GM19467 (cell line): Measurements from ENCODE around the gene TAPT1.

Experiments
- ATAC-seq: cut with Tn5 transposase; IDR thresholded peaks from one replicate; pipeline ENCODE4 v1.9.1; 2021; ENCODE audit warnings: mild to moderate bottlenecking, moderate library complexity; ENCODE audit not compliant: unreplicated experiment

The TAPT1 gene

GRCh38 chr4:16139066-16139945, 87.0 kb downstream of the TAPT1 start:
- ATAC-seq: no peak

DNA sequence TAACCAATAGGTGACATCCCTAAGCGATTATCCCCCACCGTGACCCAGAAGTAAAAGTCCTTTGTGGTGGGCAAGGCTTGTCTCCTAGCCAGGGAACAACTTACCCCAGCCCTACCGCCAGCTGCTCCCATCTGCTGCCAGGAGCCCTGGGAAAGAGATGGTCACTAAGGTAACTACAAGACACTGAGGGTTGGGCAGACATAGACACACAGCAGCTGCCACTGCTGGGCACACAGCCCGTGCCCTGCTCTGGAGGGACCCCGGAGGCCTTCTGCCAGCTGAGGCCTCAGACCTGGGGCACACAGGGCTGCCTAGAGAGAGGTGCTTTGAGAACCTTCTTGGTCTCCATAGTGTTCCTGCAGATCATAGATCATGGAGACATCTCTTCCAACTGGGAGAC, 89.4 kb downstream of the TAPT1 start:
- ATAC-seq: no peak

DNA sequence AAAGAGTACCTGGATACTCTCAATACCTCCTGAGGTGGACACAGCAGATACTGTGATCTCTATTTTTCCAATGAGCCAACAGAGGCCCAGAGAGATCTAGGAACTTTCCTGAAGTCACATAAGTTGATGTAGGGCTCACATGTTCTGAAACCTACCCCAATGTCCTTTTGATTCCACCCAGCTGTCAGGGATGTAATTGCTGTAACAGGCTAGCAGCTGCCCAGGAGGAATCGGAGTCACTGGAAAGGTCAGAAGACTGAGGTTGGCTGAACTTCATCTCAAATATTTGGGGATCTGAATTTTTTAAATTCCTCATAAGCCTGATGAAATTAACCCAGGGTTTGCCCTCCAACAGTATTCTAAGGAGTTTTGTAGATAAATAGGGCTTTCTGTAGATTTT, 90.0 kb downstream of the TAPT1 start:
- no peak for ATAC-seq

GRCh38 chr4:16133406-16133805, 92.9 kb downstream of the TAPT1 start:
- no peak for ATAC-seq

GRCh38 chr4:16131293-16131692, 95.0 kb downstream of the TAPT1 start:
- ATAC-seq: no peak

DNA sequence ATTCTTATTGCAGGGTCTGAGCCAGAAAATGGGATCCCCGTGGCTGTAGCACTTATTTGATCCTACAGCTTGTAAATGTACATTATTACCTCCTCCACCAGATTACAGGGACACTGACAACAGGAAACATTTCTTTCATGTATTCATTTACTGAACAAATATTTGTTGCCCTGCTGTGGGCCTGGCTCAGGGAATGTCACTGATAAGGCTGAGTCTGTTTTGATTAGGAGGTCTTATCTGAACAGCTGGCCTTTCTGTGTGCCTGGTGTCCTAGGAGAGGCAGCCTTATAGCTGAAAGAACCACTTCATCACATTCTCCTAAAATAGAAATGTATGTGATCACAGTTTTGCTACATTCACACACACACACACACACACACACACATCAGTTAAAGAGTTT, 96.9 kb downstream of the TAPT1 start:
- no peak for ATAC-seq

- ATAC-seq: no peak
These were observed 99.6 kb downstream of the TAPT1 start for GRCh38 chr4:16126714-16127113.

DNA sequence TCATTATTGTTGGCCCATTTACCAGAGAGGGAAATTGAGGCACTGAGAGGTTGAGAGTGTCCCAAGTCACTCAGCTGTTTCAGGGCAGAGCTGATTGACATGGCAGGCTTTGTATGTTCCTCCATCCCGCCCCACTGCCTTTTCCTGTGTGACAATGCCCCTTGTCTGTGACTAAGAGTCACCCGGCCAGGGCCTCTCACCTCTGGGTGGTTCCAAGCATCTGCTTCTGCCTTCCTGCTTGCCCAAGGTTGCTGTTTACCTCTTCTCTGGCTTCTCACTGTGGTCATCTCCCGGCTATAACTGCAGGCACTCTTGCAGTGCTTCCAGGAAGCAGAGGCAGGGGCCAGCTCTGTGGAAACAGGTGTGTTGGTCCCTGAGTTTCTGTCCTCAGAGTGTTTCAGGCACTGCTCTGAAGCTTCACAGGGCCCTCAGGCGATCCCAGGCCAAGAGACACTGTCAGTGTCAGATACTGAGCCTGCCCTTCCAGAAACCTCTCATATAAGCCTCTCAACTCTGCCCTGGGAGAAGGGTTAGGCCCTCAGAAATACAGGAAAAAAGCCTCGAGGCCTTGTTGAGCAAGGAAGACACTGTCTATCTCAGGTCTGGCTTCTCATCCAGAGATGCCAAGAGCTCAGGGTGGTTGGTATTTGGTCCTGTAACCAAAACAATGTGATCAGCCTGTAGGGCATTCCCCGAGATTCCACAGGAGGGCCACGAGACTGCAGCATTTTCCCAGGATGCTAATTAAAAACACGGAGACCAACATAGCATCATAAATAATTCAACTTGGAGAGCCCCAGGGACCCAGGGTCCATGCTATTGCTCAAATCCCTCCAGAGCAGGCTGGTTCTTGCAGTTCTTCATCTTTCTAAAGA, 100.5 kb downstream of the TAPT1 start:
- no peak for ATAC-seq

DNA sequence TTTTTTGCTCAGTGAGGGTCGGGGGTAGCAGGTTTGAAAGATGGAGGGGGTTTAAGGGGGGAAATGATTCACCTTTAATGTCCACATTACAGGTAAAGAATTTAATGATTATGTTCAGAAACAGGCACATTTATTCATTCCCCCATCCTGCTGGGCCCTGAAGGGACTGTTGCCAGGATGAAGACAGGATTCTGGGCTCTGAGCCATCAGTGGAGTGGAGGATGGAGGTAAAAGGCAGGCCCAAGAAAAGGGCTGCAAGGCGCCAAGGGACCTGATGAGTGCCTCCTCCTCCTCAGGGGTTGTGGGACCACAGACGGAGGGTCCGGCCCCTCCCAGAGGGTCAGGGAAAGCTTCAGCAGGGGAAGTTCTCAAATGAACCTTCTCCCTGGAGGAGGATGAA, 102.0 kb downstream of the TAPT1 start:
- no peak for ATAC-seq

DNA sequence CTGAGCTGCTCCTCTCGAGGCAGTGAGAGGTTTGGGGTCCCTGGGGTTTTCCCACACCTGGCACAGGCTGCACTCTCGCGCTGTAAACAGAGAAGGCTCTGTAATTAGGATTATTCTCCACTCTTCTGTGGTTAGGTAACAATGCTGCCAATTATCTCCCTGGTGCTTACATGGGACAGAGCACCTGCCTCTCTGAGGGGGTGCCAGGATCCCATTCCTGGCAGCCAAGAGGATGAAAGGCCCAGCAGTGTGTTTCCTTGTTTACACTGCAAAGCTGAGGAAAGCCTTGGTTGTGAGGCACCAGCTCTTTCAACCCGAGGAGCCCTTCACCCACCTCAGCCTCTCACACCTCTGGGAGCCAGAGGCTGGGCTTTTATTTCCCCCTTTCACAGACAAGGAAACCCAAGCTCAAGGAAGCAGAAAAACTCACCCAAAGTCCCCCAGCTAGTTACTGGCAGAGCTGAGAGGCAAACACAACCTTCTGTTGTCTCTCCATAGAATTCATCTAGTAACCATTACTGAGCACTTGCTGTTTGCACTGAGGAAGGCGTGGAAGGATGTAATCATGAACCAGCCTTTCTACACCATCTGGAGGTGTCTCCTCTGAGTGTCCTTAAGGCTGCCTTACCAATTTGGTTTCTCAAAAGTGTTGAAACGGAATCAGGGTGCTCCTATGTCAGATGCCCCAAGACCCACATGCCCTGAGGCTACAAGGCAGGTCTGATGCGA, 102.8 kb downstream of the TAPT1 start:
- ATAC-seq: no peak

DNA sequence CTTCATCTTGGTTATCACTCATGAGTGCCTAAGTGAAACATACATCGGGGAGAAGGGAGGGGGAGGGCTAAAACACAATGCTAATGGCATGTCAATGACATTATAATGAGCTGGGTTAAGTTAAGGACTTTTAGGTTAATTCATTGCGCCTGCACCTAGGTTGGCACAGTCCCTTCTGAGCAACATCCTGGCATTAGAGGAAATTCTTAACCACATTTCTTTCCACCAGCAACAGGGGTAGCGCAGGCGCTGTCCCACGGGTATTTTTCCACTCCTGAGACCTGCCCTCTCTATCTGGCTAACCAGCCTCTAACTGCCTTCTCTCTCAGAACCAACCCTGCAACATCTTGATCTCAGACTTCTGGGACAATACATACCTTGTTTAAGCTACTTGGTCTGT, 103.5 kb downstream of the TAPT1 start:
- ATAC-seq: no peak

- no peak for ATAC-seq
These were observed 104.0 kb downstream of the TAPT1 start for GRCh38 chr4:16122308-16122711.

DNA sequence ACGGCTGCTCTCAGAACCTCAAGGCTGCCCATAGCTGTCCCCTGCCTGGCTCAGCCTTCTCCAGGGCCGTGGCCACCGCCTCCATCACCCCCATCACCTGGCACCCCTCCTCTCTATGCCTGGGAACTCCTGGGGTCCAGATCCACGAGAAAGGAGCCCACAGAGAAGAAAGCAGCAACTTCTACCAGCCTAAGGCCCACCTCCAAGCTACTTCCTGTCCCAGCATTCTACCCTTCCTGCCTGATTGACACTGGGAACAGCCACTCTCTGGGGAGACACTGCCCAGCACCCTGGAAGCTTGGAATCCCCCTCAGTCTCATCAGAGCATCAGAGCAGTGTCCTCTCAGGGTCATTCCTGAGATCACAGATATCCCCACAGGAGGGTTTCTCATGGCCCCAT, 105.6 kb downstream of the TAPT1 start:
- ATAC-seq: no peak

DNA sequence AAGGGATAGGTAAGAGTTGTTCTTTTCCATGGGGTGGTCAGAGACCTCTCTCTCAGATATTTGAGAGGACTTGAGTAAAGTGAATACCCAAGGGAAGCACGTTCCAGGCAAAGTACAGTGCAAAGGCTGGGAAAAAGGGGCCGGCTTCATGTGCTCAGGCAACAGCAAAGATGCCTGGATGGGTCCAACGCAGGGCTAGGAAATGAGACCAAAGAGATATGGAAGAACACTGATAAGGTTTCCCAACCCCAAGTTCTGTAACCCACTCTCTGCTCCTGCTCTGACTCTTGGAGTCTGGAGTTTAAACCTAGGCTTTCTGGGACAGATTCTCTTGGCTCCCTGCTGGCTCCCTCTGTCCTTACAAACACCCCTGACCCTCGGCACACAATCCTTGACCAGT, 106.3 kb downstream of the TAPT1 start:
- no peak for ATAC-seq

- no peak for ATAC-seq
These were observed 108.2 kb downstream of the TAPT1 start for GRCh38 chr4:16118090-16118489.

- no peak for ATAC-seq
These were observed 109.1 kb downstream of the TAPT1 start for GRCh38 chr4:16117164-16117563.

GRCh38 chr4:16116493-16116990, 109.7 kb downstream of the TAPT1 start:
- no peak for ATAC-seq

DNA sequence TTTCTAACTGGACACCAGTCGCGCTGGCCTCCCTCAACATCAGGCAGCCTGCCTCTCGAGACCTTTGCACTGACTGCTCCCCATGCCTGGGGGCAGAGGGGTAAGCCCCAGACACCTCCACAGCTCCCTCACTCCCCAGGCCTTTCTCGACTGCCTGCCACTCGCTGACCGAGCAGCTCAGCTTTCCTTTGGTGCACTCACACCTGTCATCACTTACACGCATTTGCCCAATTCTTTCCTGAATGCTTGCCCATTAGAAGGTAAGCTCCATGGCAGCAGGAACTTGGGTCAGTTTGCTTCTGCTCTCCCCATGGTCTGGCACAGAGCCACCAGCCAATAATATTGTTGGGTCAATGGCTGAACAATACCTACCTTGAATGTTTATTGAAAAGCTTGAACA, 110.3 kb downstream of the TAPT1 start:
- no peak for ATAC-seq

DNA sequence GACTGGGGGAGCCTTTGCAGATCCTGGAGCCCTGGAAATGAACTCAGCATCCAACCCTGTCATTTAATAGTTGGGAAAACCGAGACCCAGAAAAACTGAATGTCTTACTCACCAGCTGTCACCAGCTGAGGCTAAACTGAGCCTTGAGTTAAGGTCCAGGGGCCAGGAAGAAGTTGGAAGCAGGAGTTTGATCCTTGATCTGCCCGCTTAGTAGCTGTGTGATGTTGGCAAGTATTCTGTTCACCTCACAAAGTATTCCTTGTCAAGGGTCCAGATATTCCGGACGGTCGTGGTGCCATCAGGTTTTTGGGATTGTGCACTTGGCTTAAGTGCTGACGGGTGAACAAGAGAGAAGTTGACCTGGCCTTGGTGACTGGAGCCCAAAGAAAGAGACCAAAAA, 111.7 kb downstream of the TAPT1 start:
- no peak for ATAC-seq

- no peak for ATAC-seq
These were observed 112.5 kb downstream of the TAPT1 start for GRCh38 chr4:16113741-16114140.

- ATAC-seq: no peak
These were observed 114.7 kb downstream of the TAPT1 start for GRCh38 chr4:16111533-16111932.
